Neural progenitor cell (in vitro differentiated cells): Measurements from ENCODE around the gene ELAVL4.

Experiments used
- EZH2 ChIP-seq: fragments of 200-600 bp; sonication (generic); IDR thresholded peaks from 2 replicates; pipeline ENCODE4 v1.6.1; 2017; ENCODE audit warnings: antibody characterized with exemption, mild to moderate bottlenecking, moderate library complexity
- TF ChIP-seq, protein P1 (sequence below): fragments of 200-600 bp; sonication (generic); IDR thresholded peaks from 2 replicates; pipeline ENCODE4 v1.5.1; 2017; ENCODE audit warnings: antibody characterized with exemption, mild to moderate bottlenecking

DNA sequence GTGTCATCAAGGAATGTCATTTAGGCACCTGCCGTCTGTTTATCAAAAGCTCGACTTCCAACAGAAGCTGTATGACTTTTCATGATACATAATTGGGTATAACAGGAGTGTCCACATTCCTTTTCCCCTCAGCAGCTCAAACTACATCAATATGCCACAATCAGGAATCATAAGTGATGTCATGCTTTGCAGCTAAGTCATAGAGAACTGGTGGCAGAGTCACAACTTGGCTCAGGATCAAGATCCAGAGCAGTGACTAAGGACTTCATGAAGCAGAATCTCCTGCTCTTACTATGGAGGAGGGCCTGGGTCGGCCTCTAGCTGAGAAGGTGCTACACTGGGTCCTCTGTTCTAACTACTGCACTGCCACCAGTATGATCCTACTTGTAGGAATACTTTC lies 48.4 kb upstream of the ELAVL4 start:
- TF ChIP-seq, protein P1, sequence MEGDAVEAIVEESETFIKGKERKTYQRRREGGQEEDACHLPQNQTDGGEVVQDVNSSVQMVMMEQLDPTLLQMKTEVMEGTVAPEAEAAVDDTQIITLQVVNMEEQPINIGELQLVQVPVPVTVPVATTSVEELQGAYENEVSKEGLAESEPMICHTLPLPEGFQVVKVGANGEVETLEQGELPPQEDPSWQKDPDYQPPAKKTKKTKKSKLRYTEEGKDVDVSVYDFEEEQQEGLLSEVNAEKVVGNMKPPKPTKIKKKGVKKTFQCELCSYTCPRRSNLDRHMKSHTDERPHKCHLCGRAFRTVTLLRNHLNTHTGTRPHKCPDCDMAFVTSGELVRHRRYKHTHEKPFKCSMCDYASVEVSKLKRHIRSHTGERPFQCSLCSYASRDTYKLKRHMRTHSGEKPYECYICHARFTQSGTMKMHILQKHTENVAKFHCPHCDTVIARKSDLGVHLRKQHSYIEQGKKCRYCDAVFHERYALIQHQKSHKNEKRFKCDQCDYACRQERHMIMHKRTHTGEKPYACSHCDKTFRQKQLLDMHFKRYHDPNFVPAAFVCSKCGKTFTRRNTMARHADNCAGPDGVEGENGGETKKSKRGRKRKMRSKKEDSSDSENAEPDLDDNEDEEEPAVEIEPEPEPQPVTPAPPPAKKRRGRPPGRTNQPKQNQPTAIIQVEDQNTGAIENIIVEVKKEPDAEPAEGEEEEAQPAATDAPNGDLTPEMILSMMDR, result no peak
- no peak for TF ChIP-seq EZH2
